Omental fat pad (tissue), 4 donors: ENCODE results near the gene SDK1. TPM values are rescaled to one million over a fixed set of nuclear protein-coding genes. Genes with fewer than 3 reads are reported as not detected.

Experiments used
- ATAC-seq: fragments of 150-250 bp; one replicate; pipeline ENCODE4 v1.9.1; 2016; ENCODE audit warnings: mild to moderate bottlenecking, moderate library complexity; ENCODE audit not compliant: low FRiP score
- DNase-seq: peaks from one replicate; pipeline ENCODE4 v3.0.0-alpha.2; 2019; ENCODE audit warnings: low spot score
- CTCF ChIP-seq, 3 donors: fragments of 450-650 bp; IDR thresholded peaks; one replicate each; pipeline ENCODE4 v1.5.1; 2016 to 2017; ENCODE audit warnings: antibody characterized with exemption in 3 of 3, mild to moderate bottlenecking in 3 of 3, moderate library complexity in 2 of 3
- total RNA-seq, 4 donors: library from RNA; depleted of rRNA; stranded (reverse); fragments of >200 nt; gene quantifications; one replicate each; pipeline ENCODE4 v1.1.0, GENCODE V29; 2016

The SDK1 gene
- total RNA-seq, 4 donors from 2014 or later, result 2.5 to 14.7 (median 5.4) TPM

- no peak for DNase-seq
- no peak for TF ChIP-seq CTCF (IDR thresholded peaks at IDR 0.05)
- ATAC-seq, result no peak
These were observed 726.0 kb downstream of the SDK1 start for GRCh38 chr7:4026941-4027486.

GRCh38 chr7:4028221-4028620 is 727.2 kb downstream of the SDK1 start:
- TF ChIP-seq CTCF (IDR thresholded peaks at IDR 0.05), result no peak
- no peak for DNase-seq
- no peak for ATAC-seq

- DNase-seq (no peak), ATAC-seq (no peak)
- no peak for TF ChIP-seq CTCF (IDR thresholded peaks at IDR 0.05)
These were observed 728.9 kb downstream of the SDK1 start for GRCh38 chr7:4029941-4030340.

- DNase-seq, result no peak
- TF ChIP-seq CTCF (IDR thresholded peaks at IDR 0.05), result no peak
- ATAC-seq, result no peak
These were observed 729.4 kb downstream of the SDK1 start for GRCh38 chr7:4030346-4030950.

GRCh38 chr7:4033996-4034395 is 732.9 kb downstream of the SDK1 start:
- ATAC-seq, result no peak
- DNase-seq, result no peak

GRCh38 chr7:4037308-4037707 is 736.3 kb downstream of the SDK1 start:
- DNase-seq (no peak), ATAC-seq (no peak)
- TF ChIP-seq CTCF (IDR thresholded peaks at IDR 0.05), result no peak

More at GRCh38 chr7:4033996-4034395, 732.9 kb downstream of the SDK1 start:
- no peak for TF ChIP-seq CTCF (IDR thresholded peaks at IDR 0.05)

- no peak for ATAC-seq
- DNase-seq, result no peak
- TF ChIP-seq CTCF (IDR thresholded peaks at IDR 0.05), result no peak
These were observed 736.8 kb downstream of the SDK1 start for GRCh38 chr7:4037877-4038276.
